ENCODE data around the gene RPS6KL1.
"Not testable (repeated sequence)": the region's sequence is repeated elsewhere in the genome, so short reads cannot be mapped to it uniquely, and the experiment has no call there.

RPS6KL1 gene

DNA sequence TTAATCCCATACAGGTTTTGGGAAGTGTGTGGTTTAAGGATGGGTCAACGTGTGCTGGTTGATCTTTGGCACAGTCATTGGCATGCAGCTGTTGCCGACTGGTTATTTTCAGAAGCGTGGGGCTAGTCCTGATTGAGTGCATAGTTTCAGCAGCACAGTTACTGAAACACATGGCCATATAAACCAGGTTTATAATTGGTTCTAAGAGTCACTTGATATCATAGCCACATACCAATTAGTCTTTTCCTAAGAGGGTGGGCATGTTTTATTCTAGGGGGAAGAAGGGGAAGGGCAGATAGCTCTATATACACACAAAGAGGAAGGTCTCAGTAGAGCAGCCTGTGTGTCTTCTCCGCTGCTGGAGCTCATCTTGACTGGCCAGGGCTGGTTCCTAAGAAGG lies 11.0 kb upstream of the RPS6KL1 start:
- ATAC-seq, result no peak
- no peak for TF ChIP-seq ISL1 (CRISPR knock-in tag; IDR thresholded peaks at IDR 0.05)
- no peak for TF ChIP-seq SNAI2 (CRISPR knock-in tag; IDR thresholded peaks at IDR 0.05)
- TF ChIP-seq ZNF70 (CRISPR knock-in tag; IDR thresholded peaks at IDR 0.05), result no peak

DNA sequence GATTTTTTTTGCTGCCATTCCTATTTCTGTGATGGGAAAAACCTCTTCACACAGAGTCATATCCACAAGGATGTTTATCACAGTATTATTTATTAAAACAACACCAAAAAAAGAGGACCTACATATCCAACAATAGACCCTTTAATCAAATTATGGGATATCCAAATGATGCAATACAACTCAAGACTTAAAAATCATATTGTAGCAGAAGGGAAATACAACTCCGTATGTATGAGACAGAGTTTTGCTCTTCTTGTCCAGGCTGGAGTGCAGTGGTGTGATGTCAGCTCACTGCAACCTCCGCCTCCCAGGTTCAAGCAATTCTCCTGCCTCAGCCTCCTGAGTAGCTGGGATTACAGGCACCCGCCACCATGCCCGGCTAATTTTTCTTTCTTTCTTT lies 9.9 kb upstream of the RPS6KL1 start:
- ATAC-seq, result not testable (repeated sequence)

DNA sequence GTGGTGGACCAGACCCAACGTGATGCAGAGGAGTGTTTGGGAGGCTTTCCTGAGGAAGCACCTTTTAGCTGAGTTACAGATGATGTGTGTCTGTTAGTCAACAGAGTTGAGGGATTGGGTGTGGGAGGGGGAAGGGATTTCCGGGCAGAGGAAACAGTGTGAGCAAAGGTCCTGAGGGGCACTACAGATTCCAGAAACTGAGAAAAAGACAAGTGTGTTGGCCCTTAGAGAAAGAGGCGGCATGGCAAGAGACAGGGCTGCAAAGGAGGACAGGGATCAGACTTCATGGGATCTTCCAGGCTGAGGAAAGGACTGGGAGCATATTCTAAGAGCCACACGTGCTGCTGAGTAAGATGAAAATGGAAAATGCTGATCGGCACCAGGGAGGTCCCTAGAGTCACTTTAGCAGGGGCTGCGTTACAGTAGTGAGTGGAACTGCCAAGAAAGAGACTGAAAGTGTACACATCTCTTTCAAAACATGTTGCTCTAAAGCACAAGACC lies 9.4 kb upstream of the RPS6KL1 start:
- TF ChIP-seq PPARA (CRISPR knock-in tag; IDR thresholded peaks at IDR 0.05; ENCODE audit: borderline replicate concordance) (no peak), SNAI2 (CRISPR knock-in tag; IDR thresholded peaks at IDR 0.05) (no peak), BACH2 (CRISPR knock-in tag; IDR thresholded peaks at IDR 0.05; ENCODE audit: borderline replicate concordance) (no peak), ZC3H10 (CRISPR knock-in tag; IDR thresholded peaks at IDR 0.05) (no peak), ISL1 (CRISPR knock-in tag; IDR thresholded peaks at IDR 0.05) (no peak), ZFP30 (CRISPR knock-in tag; IDR thresholded peaks at IDR 0.05) (no peak), CSDC2 (CRISPR knock-in tag; IDR thresholded peaks at IDR 0.05) (no peak), TOX (CRISPR knock-in tag; IDR thresholded peaks at IDR 0.05; ENCODE audit: borderline replicate concordance) (no peak), ZNF565 (CRISPR knock-in tag; conservative IDR thresholded peaks at IDR 0.05; ENCODE audit: low read depth) (no peak), GLIS3 (CRISPR knock-in tag; IDR thresholded peaks at IDR 0.05) (no peak), ZFP3 (CRISPR knock-in tag; IDR thresholded peaks at IDR 0.05) (no peak), TCF4 (CRISPR knock-in tag; IDR thresholded peaks at IDR 0.05; ENCODE audit: borderline replicate concordance) (no peak), ESRRG (CRISPR knock-in tag; IDR thresholded peaks at IDR 0.05) (no peak), ZNF70 (CRISPR knock-in tag; IDR thresholded peaks at IDR 0.05) (no peak), ZNF8 (CRISPR knock-in tag; IDR thresholded peaks at IDR 0.05) (no peak)
- TF ChIP-seq, protein P1, sequence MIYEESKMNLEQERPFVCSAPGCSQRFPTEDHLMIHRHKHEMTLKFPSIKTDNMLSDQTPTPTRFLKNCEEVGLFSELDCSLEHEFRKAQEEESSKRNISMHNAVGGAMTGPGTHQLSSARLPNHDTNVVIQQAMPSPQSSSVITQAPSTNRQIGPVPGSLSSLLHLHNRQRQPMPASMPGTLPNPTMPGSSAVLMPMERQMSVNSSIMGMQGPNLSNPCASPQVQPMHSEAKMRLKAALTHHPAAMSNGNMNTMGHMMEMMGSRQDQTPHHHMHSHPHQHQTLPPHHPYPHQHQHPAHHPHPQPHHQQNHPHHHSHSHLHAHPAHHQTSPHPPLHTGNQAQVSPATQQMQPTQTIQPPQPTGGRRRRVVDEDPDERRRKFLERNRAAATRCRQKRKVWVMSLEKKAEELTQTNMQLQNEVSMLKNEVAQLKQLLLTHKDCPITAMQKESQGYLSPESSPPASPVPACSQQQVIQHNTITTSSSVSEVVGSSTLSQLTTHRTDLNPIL (CRISPR knock-in tag; IDR thresholded peaks at IDR 0.05; ENCODE audit: low read depth), result no peak
- TF ChIP-seq, protein P2, sequence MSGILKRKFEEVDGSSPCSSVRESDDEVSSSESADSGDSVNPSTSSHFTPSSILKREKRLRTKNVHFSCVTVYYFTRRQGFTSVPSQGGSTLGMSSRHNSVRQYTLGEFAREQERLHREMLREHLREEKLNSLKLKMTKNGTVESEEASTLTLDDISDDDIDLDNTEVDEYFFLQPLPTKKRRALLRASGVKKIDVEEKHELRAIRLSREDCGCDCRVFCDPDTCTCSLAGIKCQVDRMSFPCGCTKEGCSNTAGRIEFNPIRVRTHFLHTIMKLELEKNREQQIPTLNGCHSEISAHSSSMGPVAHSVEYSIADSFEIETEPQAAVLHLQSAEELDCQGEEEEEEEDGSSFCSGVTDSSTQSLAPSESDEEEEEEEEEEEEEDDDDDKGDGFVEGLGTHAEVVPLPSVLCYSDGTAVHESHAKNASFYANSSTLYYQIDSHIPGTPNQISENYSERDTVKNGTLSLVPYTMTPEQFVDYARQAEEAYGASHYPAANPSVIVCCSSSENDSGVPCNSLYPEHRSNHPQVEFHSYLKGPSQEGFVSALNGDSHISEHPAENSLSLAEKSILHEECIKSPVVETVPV (CRISPR knock-in tag; IDR thresholded peaks at IDR 0.05), result no peak
- TF ChIP-seq, protein P3, sequence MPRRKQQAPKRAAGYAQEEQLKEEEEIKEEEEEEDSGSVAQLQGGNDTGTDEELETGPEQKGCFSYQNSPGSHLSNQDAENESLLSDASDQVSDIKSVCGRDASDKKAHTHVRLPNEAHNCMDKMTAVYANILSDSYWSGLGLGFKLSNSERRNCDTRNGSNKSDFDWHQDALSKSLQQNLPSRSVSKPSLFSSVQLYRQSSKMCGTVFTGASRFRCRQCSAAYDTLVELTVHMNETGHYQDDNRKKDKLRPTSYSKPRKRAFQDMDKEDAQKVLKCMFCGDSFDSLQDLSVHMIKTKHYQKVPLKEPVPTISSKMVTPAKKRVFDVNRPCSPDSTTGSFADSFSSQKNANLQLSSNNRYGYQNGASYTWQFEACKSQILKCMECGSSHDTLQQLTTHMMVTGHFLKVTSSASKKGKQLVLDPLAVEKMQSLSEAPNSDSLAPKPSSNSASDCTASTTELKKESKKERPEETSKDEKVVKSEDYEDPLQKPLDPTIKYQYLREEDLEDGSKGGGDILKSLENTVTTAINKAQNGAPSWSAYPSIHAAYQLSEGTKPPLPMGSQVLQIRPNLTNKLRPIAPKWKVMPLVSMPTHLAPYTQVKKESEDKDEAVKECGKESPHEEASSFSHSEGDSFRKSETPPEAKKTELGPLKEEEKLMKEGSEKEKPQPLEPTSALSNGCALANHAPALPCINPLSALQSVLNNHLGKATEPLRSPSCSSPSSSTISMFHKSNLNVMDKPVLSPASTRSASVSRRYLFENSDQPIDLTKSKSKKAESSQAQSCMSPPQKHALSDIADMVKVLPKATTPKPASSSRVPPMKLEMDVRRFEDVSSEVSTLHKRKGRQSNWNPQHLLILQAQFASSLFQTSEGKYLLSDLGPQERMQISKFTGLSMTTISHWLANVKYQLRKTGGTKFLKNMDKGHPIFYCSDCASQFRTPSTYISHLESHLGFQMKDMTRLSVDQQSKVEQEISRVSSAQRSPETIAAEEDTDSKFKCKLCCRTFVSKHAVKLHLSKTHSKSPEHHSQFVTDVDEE (CRISPR knock-in tag; IDR thresholded peaks at IDR 0.05), result no peak
- TF ChIP-seq, protein P4, sequence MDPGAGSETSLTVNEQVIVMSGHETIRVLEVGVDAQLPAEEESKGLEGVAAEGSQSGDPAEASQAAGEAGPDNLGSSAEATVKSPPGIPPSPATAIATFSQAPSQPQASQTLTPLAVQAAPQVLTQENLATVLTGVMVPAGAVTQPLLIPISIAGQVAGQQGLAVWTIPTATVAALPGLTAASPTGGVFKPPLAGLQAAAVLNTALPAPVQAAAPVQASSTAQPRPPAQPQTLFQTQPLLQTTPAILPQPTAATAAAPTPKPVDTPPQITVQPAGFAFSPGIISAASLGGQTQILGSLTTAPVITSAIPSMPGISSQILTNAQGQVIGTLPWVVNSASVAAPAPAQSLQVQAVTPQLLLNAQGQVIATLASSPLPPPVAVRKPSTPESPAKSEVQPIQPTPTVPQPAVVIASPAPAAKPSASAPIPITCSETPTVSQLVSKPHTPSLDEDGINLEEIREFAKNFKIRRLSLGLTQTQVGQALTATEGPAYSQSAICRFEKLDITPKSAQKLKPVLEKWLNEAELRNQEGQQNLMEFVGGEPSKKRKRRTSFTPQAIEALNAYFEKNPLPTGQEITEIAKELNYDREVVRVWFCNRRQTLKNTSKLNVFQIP (CRISPR knock-in tag; IDR thresholded peaks at IDR 0.05; ENCODE audit: borderline replicate concordance, low read depth), result no peak

DNA sequence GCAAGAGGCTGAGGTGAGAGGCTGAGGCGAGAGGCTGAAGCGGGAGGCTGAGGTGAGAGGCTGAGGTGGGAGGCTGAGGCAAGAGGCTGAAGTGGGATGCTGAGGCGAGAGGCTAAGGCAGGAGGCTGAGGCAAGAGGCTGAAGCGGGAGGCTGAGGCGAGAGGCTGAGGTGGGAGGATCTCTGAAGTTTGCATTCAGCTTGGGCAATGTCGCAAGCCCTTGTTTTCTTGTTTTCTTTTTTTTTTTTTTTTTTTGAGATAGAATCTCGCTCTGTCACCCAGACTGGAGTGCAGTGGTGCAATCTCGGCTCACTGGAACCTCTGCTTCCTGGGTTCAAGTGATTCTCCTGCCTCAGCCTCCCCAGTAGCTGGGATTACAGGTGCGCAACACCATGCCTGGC lies 8.7 kb upstream of the RPS6KL1 start:
- ATAC-seq, result not testable (repeated sequence)

More for the DNA sequence above, 9.4 kb upstream of the RPS6KL1 start:
- no peak for ATAC-seq

DNA sequence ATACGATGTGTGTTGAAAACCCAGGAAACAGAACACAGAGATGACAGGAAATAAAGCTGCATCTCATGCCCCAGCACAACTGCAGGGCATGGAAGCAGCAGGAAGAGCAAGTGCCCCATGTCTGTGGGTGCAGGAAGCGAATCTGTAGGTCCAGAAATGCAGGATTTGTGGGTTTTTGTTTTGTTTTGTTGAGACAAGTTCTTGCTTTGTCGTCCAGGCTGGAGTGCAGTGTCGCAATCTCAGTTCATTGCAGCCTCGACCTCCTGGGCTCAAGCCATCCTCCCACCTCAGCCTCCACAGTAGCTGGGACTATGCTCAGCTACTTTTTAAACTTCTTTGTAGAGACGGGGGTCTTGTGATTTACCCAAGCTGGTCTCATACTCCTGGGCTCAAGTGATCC lies 6.2 kb upstream of the RPS6KL1 start:
- ATAC-seq, result no peak
- TF ChIP-seq BACH2 (CRISPR knock-in tag; IDR thresholded peaks at IDR 0.05; ENCODE audit: borderline replicate concordance) (no peak), SNAI2 (CRISPR knock-in tag; IDR thresholded peaks at IDR 0.05) (no peak), GLIS3 (CRISPR knock-in tag; IDR thresholded peaks at IDR 0.05) (no peak), ZNF565 (CRISPR knock-in tag; conservative IDR thresholded peaks at IDR 0.05; ENCODE audit: low read depth) (no peak), ISL1 (CRISPR knock-in tag; IDR thresholded peaks at IDR 0.05) (no peak), RARB (CRISPR knock-in tag; IDR thresholded peaks at IDR 0.05) (no peak)
- TF ChIP-seq, protein P5, sequence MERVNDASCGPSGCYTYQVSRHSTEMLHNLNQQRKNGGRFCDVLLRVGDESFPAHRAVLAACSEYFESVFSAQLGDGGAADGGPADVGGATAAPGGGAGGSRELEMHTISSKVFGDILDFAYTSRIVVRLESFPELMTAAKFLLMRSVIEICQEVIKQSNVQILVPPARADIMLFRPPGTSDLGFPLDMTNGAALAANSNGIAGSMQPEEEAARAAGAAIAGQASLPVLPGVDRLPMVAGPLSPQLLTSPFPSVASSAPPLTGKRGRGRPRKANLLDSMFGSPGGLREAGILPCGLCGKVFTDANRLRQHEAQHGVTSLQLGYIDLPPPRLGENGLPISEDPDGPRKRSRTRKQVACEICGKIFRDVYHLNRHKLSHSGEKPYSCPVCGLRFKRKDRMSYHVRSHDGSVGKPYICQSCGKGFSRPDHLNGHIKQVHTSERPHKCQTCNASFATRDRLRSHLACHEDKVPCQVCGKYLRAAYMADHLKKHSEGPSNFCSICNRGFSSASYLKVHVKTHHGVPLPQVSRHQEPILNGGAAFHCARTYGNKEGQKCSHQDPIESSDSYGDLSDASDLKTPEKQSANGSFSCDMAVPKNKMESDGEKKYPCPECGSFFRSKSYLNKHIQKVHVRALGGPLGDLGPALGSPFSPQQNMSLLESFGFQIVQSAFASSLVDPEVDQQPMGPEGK (CRISPR knock-in tag; IDR thresholded peaks at IDR 0.05; ENCODE audit: borderline replicate concordance), result no peak
- TF ChIP-seq, protein P3 (CRISPR knock-in tag; IDR thresholded peaks at IDR 0.05), result no peak

All from SK-N-SH treated with all-trans-retinoic acid at 6 μM for 48 hours (cell line).